ENCODE data around the gene SLCO3A1. TPM values are rescaled to one million over a fixed set of nuclear protein-coding genes. Genes with fewer than 3 reads are reported as not detected.

Gene SLCO3A1
- total and polyA plus RNA-seq, 10 donors, result 7.5 to 79.5 (median 40.7) TPM

DNA sequence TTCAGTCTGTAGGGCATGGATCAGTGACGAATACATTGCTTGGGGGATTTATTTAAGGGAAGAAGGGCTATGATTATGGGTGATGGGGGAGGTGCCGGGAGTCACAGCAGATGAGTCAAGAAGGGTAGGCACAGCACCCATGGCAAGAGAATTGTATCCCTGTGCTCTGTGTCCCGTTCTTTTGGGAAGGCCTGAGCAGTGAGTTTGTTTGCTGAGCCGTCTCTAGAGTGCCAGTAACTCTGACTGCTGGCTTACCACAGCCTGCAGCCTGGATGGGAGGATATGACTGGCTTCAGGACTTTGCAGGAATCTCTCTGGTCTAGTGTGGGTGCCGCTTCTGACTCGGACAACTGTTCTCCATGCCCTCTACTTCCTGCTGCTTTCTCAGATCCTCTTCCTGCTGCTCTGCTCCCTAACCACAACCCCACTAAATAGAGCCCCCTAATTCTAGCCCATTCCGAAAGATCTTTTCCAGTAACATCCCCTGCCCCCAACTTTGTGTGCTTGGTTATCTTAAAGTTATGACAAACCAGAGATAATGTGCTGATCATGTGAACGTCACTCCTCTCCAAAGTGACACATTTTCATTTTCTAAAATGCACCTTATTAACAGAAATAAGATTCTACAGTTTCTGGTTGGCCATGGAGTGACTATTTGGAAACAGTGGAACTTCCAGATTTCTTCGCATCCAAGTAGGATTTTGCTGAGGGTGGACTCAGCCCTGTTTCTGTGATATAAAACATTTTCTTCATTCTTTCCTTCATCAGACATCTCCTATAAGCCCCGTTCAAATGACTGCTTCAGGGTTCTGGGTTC is 239.0 kb downstream of the SLCO3A1 start:
- no peak for TF ChIP-seq POLR2A (IDR thresholded peaks at IDR 0.05)
- TF ChIP-seq, protein P1, sequence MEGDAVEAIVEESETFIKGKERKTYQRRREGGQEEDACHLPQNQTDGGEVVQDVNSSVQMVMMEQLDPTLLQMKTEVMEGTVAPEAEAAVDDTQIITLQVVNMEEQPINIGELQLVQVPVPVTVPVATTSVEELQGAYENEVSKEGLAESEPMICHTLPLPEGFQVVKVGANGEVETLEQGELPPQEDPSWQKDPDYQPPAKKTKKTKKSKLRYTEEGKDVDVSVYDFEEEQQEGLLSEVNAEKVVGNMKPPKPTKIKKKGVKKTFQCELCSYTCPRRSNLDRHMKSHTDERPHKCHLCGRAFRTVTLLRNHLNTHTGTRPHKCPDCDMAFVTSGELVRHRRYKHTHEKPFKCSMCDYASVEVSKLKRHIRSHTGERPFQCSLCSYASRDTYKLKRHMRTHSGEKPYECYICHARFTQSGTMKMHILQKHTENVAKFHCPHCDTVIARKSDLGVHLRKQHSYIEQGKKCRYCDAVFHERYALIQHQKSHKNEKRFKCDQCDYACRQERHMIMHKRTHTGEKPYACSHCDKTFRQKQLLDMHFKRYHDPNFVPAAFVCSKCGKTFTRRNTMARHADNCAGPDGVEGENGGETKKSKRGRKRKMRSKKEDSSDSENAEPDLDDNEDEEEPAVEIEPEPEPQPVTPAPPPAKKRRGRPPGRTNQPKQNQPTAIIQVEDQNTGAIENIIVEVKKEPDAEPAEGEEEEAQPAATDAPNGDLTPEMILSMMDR (IDR thresholded peaks at IDR 0.05 in 8 of 11, conservative IDR thresholded peaks at IDR 0.05 in 3 of 11), result no peak
- TF ChIP-seq POLR2AphosphoS5 (IDR thresholded peaks at IDR 0.05), result no peak
- DNase-seq, result no peak
- Histone ChIP-seq H3K27me3 (replicated peaks in 1 of 7) (no peaks in the 10 kb centered on the region), H3K27ac (no peak overlapping the region), H3K4me3 (no peak overlapping the region), H3K4me1 (peaks cover 0 to 70% (median 26%) of the 10 kb centered on the region in 6 donors), H3K9me3 (no peaks in the 10 kb centered on the region), H3K36me3 (peaks cover 0 to 15% (median 0%) of the 10 kb centered on the region in 6 donors)
- intact Hi-C loops (cut with DNase I; ENCODE audit: low total_unique reads), result no loop called here
- WGBS, 5 donors, result 49 to 66% (median 64%) methylated on average over 10 of the region's 10 CpGs

- Histone ChIP-seq H3K27ac (peak overlapping the region in 5 of 8 donors; percentile 9 to 74 (median 67)), H3K36me3 (peaks cover 0 to 15% (median 0%) of the 10 kb centered on the region in 6 donors), H3K4me1 (peaks cover 0 to 84% (median 30%) of the 10 kb centered on the region in 6 donors), H3K9me3 (no peaks in the 10 kb centered on the region), H3K27me3 (replicated peaks in 1 of 7) (no peaks in the 10 kb centered on the region), H3K4me3 (no peak overlapping the region)
- DNase-seq, result no peak
- TF ChIP-seq, protein P1 (IDR thresholded peaks at IDR 0.05 in 8 of 11, conservative IDR thresholded peaks at IDR 0.05 in 3 of 11), result no peak
- TF ChIP-seq POLR2AphosphoS5 (IDR thresholded peaks at IDR 0.05) (no peak), POLR2A (IDR thresholded peaks at IDR 0.05) (no peak)
- 8 to 32% (median 14%) methylated on average over 4 of the region's 4 CpGs for WGBS, 5 donors
- intact Hi-C loops (cut with DNase I; ENCODE audit: low total_unique reads), result loop anchor here (5.0 kb wide), 1 partner anchor 622 kb away; no protein-coding TSS in a partner anchor
Observed at GRCh38 chr15:92095693-92096092, 242.2 kb downstream of the SLCO3A1 start.

DNA sequence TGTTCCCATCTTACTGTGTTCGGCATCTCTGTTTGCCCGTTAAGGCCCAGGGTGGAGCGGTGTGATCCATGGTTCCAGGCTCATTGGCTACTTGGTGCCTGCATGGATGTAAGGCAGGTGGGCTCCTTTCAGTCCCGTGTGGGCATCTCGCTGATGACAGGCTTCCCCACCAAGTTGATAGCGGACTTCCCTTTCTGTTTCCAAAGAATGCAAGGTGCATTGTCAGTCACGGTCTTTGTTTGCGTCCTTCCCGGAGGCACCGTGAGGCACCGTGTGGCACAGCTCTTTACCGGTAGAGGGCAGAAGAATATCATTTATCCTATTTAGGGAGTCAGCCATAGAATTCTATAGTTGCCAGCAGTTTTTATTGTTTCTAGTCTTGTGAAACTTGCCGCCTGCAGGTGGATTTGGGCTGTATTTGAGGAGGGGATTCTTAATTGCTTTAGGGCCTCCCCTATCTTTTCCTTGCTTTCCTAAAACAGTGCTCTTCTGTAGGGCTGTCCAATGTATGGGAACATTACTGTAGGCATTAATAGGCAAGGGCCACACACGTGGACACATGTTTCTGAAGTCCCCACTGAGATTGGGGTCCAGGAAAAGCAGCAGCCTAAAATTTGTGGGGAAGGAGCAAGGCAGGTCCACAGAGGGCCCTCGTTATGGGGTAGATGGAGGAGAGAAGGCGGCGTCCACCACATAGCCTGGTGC is 244.1 kb downstream of the SLCO3A1 start:
- WGBS, 5 donors, result 33 to 42% (median 40%) methylated on average over 17 of the region's 17 CpGs

More for the DNA sequence above, 244.1 kb downstream of the SLCO3A1 start:
- H3K27ac ChIP-seq, result no peak overlapping the region
- DNase-seq, result no peak
- H3K9me3 ChIP-seq, result no peaks in the 10 kb centered on the region
- intact Hi-C loops (cut with DNase I; ENCODE audit: low total_unique reads), result loop anchor here (5.0 kb wide), 1 partner anchor 620 kb away; no protein-coding TSS in a partner anchor
- H3K4me1 ChIP-seq, result peaks cover 0 to 81% (median 25%) of the 10 kb centered on the region in 6 donors
- H3K36me3 ChIP-seq, result peaks cover 0 to 15% (median 0%) of the 10 kb centered on the region in 6 donors
- H3K4me3 ChIP-seq, result no peak overlapping the region
- TF ChIP-seq POLR2AphosphoS5 (IDR thresholded peaks at IDR 0.05), result no peak
- TF ChIP-seq, protein P1 (IDR thresholded peaks at IDR 0.05 in 8 of 11, conservative IDR thresholded peaks at IDR 0.05 in 3 of 11), result peak; percentile 44 to 85 (median 65)
- H3K27me3 ChIP-seq (replicated peaks in 1 of 7), result no peaks in the 10 kb centered on the region
